BJ (cell line): ENCODE data around the gene RTL9. TPM values are rescaled to one million over a fixed set of nuclear protein-coding genes. Genes with fewer than 3 reads are reported as not detected.

ENCODE experiments used
- CTCF ChIA-PET: fragments of 350-600 bp; formaldehyde crosslinking; extraction: SDS; loops from one replicate; lab custom pipeline; 2021; ENCODE audit warnings: antibody characterized with exemption, inconsistent platforms; lab: Yijun Ruan, JAX
- POLR2A ChIA-PET: fragments of 300-600 bp; sonication (Branson Sonifier 250); formaldehyde crosslinking; extraction: SDS; loops from one replicate; lab custom pipeline; 2021; ENCODE audit warnings: antibody characterized with exemption; lab: Charles Lee
- DNase-seq: peaks from one replicate; pipeline ENCODE4 v3.0.0-alpha.2; 2011; ENCODE audit warnings: low read depth
- H3K27me3 ChIP-seq: 2 replicates; pipeline ENCODE4 v1.6.0; 2011; ENCODE audit warnings: low read length; ENCODE audit not compliant: control insufficient read depth, insufficient read depth
- H3K36me3 ChIP-seq: 2 replicates; pipeline ENCODE4 v1.5.1; 2011; ENCODE audit warnings: low read length; ENCODE audit not compliant: control insufficient read depth, insufficient read depth
- H3K4me3 ChIP-seq: 2 replicates; pipeline ENCODE4 v1.5.1; 2011; ENCODE audit warnings: low read depth, mild to moderate bottlenecking, control low read depth, low read length
- polyA minus RNA-seq: library from RNA; depleted of rRNA, polyadenylated mRNA; stranded (reverse); fragments of >200 nt; gene quantifications from 2 replicates; pipeline ENCODE4 v1.2.3, GENCODE V29; 2011; rRNA and poly(A)+ RNA removed
- polyA plus RNA-seq: library from polyadenylated mRNA; depleted of rRNA; stranded (reverse); fragments of >200 nt; gene quantifications from 2 replicates; pipeline ENCODE4 v1.2.3, GENCODE V29; 2011; rRNA removed
- TF ChIP-seq, protein P1 (sequence below): IDR thresholded peaks from 2 replicates; pipeline ENCODE4 v1.5.1; 2011; ENCODE audit warnings: low read depth, mild to moderate bottlenecking, control low read depth, inconsistent platforms, low read length, moderate library complexity; ENCODE audit not compliant: insufficient read depth

RTL9 gene
- polyA plus RNA-seq: 0.16 and 0.18 TPM in 2 replicates
- 0.24 and 0.41 TPM in 2 replicates for polyA minus RNA-seq

DNA sequence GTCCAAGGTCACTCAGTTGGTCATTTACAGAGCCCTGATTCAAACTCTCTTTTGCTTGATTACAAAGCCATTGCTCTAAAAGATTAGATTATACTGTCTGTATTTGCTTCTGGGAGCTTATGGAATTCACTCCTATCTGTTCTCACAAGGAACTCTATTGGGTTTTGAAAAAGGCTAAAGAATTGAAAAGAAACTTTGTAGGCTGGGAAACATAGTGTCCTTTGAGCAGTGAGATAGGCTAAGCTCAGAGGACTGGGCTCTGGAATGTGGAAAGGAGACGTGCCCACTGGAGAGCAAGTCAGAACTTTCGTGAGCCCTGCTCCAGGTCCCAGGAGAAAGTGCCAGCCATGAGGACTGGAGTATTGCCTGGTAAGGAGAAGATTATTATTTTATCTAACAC, at the start of gene RTL9:
Gene RTL9, plus strand, starts transcription at position 301 of the 400 bp plus-strand sequence. CDS start 91,770 bp downstream, outside the sequence.
- DNase-seq: no peak
- Histone ChIP-seq H3K4me3 (no peak within 1 kb of the TSS), H3K27me3 (no peaks in the 10 kb centered on the region), H3K36me3 (no peaks in the 10 kb centered on the region)
- ChIA-PET CTCF (no interaction called here), POLR2A (no interaction called here)
- TF ChIP-seq, protein P1, sequence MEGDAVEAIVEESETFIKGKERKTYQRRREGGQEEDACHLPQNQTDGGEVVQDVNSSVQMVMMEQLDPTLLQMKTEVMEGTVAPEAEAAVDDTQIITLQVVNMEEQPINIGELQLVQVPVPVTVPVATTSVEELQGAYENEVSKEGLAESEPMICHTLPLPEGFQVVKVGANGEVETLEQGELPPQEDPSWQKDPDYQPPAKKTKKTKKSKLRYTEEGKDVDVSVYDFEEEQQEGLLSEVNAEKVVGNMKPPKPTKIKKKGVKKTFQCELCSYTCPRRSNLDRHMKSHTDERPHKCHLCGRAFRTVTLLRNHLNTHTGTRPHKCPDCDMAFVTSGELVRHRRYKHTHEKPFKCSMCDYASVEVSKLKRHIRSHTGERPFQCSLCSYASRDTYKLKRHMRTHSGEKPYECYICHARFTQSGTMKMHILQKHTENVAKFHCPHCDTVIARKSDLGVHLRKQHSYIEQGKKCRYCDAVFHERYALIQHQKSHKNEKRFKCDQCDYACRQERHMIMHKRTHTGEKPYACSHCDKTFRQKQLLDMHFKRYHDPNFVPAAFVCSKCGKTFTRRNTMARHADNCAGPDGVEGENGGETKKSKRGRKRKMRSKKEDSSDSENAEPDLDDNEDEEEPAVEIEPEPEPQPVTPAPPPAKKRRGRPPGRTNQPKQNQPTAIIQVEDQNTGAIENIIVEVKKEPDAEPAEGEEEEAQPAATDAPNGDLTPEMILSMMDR: no peak

DNA sequence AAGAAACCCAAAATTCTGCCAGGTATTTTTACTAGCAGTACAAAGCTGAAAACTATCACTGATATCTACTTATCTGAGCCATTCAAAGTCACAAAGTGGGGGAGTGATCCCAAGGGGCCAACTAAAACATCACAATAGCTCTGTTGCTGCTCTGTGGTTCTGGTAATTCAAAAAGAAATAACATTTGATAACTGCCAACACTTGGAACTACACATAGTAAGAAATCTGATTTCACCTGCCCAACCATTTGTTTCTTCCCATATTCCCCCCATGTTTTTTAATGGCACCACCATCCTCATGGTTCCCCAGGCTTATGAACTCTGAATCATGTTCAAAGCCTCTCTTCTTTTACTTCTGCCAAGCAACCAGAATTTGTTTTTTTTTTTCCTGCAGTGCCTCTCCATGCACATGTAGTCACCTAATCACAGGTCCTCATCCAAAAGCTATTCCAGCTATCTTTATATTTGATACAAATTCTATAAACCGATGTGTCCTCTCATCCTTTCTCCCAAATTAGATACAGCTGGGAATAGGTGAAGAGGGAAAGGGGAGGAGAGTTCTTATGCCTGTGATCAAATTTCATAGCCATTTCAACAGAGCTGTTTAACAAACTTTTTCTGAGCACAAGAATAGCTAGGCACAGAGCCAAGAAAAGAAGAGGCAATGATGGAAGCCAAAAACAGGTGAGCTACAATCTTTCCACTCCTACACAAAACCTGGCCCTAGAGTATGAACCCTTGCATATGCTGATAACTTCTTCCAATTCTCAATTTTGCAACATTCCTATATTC, 48.5 kb upstream of the RTL9 start:
- ChIA-PET CTCF (interaction anchor here (1.2 to 1.3 kb wide), 2 partner anchors 26 to 99 kb away, joined by 3 read pairs; no protein-coding TSS in a partner anchor), POLR2A (no interaction called here)
- TF ChIP-seq, protein P1: no peak
- DNase-seq: no peak
- Histone ChIP-seq H3K36me3 (no peaks in the 10 kb centered on the region), H3K4me3 (no peak overlapping the region), H3K27me3 (no peaks in the 10 kb centered on the region)

DNA sequence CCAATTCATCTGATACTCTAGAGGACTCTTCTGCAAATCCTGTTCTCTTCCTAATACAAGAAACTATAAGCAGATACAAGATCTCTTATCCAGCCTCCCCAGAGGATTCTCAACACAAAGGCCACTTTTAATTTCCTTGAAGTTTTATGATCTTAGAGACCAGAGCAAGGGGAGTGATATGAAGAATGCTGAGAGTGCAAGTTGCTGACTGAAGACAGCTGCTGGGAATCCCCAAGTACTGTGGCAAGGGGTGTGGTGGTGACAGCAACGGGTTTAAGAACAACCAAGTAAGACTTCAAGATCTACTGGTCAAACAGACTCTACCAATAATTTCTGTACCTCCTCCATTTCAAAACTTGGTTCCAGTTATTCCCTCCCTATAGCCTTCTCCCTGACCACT, 47.8 kb upstream of the RTL9 start:
- Histone ChIP-seq H3K36me3 (no peaks in the 10 kb centered on the region), H3K27me3 (no peaks in the 10 kb centered on the region), H3K4me3 (no peak overlapping the region)
- CTCF ChIA-PET: interaction anchor here (1.1 to 1.2 kb wide), 2 partner anchors 27 to 33 kb away, joined by 3 read pairs; no protein-coding TSS in a partner anchor
- DNase-seq: no peak
- POLR2A ChIA-PET: no interaction called here
- TF ChIP-seq, protein P1: no peak

DNA sequence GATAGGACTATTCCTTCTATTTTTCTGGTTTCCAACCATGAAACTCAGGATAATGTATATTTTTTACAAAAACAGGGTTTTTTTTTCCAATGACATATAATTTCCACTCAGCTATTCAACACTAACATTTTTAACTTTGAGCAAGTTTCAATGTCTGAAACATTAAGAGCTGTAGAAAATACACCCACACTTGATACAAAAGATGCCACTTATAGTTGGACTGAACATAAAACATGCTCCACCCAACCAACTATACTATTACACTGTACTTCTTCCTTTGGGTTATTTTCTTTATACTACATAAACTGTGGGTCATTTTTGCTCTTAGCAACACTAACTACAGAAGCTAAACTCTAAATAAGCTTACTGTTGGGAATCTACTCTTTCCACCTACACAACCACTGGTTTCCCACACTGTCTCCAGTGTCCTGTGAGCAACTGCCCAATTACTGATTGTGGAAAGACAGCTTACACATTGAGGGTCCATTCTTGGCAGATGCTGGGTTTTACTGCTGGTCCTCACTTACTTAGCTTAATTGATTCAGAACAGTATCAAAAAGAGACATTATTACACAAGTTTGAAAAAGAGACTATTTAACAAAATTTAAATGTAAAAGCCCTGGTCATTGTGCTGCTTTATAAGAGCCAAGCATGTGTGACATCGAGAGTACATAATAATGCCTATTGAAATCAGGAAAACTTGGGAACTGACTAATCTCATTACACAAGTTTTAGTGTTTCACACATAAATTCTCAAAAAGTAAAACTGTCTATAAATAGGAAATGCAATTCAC, 47.0 kb upstream of the RTL9 start:
- CTCF ChIA-PET: interaction anchor here (1.1 to 1.2 kb wide), 2 partner anchors 28 to 33 kb away, joined by 3 read pairs; no protein-coding TSS in a partner anchor
- Histone ChIP-seq H3K4me3 (no peak overlapping the region), H3K36me3 (no peaks in the 10 kb centered on the region), H3K27me3 (no peaks in the 10 kb centered on the region)
- no peak for DNase-seq
- POLR2A ChIA-PET: no interaction called here
- TF ChIP-seq, protein P1: no peak

DNA sequence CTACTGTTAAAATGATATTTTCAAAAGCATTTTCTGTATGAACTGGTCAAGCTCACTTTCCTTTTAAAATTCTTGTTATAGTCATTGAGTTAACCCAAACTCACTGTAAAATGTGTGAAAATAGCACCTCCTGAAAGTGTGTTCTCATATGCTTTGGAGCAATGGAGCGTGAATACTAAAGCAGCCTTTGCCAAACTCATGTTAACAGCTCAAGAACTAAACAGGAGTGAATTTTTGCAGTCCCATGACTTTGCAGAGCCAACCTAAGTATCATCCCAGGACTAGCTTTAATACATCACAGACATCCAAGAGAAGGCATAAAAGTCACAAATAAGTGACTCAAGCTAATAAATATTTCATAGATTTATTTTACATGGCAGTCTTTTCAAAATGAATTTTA, 43.1 kb upstream of the RTL9 start:
- peak overlapping the region; percentile 61 for H3K4me3 ChIP-seq
- ChIA-PET POLR2A (no interaction called here), CTCF (interaction anchor here (1.3 to 1.5 kb wide), 2 partner anchors 92 to 96 kb away, joined by 5 read pairs; no protein-coding TSS in a partner anchor)
- H3K36me3 ChIP-seq: no peaks in the 10 kb centered on the region
- TF ChIP-seq, protein P1: no peak
- no peak for DNase-seq
- H3K27me3 ChIP-seq: no peaks in the 10 kb centered on the region
